Astrocyte (in vitro differentiated cells and primary cell): ENCODE results near the gene SPG11.

ENCODE experiments used
- EZH2 ChIP-seq: IDR thresholded peaks from 2 replicates; pipeline ENCODE4 v1.6.1; 2012; ENCODE audit warnings: mild to moderate bottlenecking, low read length, inconsistent platforms; ENCODE audit not compliant: insufficient read depth
- TF ChIP-seq, protein P1 (sequence below): IDR thresholded peaks from 2 replicates; pipeline ENCODE4 v1.5.1; 2011; ENCODE audit warnings: low read depth, mild to moderate bottlenecking, inconsistent platforms, low read length, moderate library complexity; ENCODE audit not compliant: insufficient read depth

- TF ChIP-seq, protein P1, sequence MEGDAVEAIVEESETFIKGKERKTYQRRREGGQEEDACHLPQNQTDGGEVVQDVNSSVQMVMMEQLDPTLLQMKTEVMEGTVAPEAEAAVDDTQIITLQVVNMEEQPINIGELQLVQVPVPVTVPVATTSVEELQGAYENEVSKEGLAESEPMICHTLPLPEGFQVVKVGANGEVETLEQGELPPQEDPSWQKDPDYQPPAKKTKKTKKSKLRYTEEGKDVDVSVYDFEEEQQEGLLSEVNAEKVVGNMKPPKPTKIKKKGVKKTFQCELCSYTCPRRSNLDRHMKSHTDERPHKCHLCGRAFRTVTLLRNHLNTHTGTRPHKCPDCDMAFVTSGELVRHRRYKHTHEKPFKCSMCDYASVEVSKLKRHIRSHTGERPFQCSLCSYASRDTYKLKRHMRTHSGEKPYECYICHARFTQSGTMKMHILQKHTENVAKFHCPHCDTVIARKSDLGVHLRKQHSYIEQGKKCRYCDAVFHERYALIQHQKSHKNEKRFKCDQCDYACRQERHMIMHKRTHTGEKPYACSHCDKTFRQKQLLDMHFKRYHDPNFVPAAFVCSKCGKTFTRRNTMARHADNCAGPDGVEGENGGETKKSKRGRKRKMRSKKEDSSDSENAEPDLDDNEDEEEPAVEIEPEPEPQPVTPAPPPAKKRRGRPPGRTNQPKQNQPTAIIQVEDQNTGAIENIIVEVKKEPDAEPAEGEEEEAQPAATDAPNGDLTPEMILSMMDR = no peak
- no peak for TF ChIP-seq EZH2
Observed at GRCh38 chr15:44598892-44599291, 64.6 kb downstream of the SPG11 start.
